Activated T-helper 1 cell treated with anti-CD3 and anti-CD28 coated beads, Interleukin-12 subunit alpha, Interleukin-12 subunit beta, Interleukin-2, Interleukin-4 antibody, amounts not matched to agents 30 ng/mL and 10 ng/mL and 1 ng/mL, durations not matched to agents 14 hours and 24 hours and 36 hours (primary cell): Measurements from ENCODE around the gene PIK3C2B. TPM values are rescaled to one million over a fixed set of nuclear protein-coding genes. Genes with fewer than 3 reads are reported as not detected.
A peak's percentile ranks its signal among the peaks of the same experiment; 100 is the strongest.

Source experiments
- DNase-seq: peaks from one replicate; pipeline ENCODE4 v3.0.0; 2021; ENCODE audit warnings: low spot score
- H3K27ac Mint-ChIP-seq: one replicate; pipeline ENCODE4 v1.8.0; 2021; ENCODE audit warnings: mild to moderate bottlenecking, mixed read lengths
- H3K27me3 Mint-ChIP-seq: one replicate; pipeline ENCODE4 v1.8.0; 2022; ENCODE audit warnings: mild to moderate bottlenecking, moderate library complexity, mixed read lengths; ENCODE audit not compliant: insufficient read depth
- H3K36me3 Mint-ChIP-seq: one replicate; pipeline ENCODE4 v1.8.0; 2021; ENCODE audit warnings: low read depth, mixed read lengths
- H3K4me1 Mint-ChIP-seq: one replicate; pipeline ENCODE4 v1.8.0; 2021; ENCODE audit warnings: low read depth, mixed read lengths
- H3K4me3 Mint-ChIP-seq: one replicate; pipeline ENCODE4 v1.8.0; 2021; ENCODE audit warnings: mild to moderate bottlenecking, moderate library complexity, mixed read lengths
- H3K9me3 Mint-ChIP-seq: one replicate; pipeline ENCODE4 v1.8.0; 2021; ENCODE audit warnings: mixed read lengths
- intact Hi-C: fragments of 100-400 bp; cut with micrococcal nuclease; formaldehyde crosslinking; loops from one replicate; pipeline ENCODE4 v1.15.1; 2024
- total RNA-seq: library from RNA; stranded (reverse); gene quantifications from 2 replicates; pipeline ENCODE4 v1.2.3, GENCODE V29; 2022

Gene PIK3C2B
- total RNA-seq, 1 donor from 2014 or later, result 24.1 TPM

DNA sequence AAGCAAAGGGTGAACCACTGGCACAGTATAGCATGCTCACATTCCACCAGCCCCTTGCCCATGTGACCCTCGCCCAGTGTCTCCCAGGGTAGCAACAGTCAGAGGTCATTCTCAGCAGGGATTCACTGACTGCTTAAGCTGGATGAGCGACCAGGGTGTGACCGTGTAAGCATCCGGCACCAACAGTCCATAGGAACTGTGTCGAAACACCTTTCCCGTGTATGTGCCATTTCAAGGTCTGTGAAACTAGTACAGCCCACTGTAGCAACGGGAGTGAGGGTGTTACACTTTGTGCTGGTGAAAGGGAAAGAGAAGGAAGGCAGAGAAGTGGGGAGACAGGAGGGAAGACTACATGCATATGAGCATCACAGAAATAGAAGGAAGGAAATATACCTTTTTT lies 10.8 kb downstream of the PIK3C2B start:
- Mint-ChIP-seq H3K4me1 (peaks cover 51% of the 10 kb centered on the region), H3K9me3 (no peaks in the 10 kb centered on the region), H3K4me3 (no peak overlapping the region), H3K27me3 (no peaks in the 10 kb centered on the region), H3K36me3 (peaks cover 11% of the 10 kb centered on the region), H3K27ac (peak overlapping the region; percentile 26)
- intact Hi-C loops, result no loop called here
- DNase-seq, result no peak

DNA sequence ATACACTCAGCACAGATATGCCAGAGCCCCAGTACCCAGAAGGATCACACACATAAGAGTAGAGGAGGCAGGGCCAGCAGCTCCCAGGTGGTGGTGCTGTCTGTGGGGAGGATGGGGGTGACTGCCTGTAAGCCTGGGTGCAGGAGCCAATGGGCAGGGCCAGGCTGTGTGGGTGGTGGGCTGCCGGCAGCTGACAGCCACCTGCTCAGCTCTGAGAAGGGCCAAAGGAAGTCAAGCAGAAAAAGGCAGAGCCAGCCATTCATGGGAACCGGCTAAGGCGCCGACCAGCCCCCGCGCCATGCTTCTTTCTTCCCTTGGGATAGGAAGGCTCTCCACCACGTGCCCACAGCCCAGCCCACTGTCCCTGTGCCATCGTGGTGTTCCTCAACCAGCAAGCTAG lies 14.1 kb downstream of the PIK3C2B start:
- no peak for DNase-seq
- H3K4me1 Mint-ChIP-seq, result peaks cover 69% of the 10 kb centered on the region
- H3K27ac Mint-ChIP-seq, result no peak overlapping the region
- H3K4me3 Mint-ChIP-seq, result no peak overlapping the region
- intact Hi-C loops, result no loop called here
- no peaks in the 10 kb centered on the region for H3K9me3 Mint-ChIP-seq
- no peaks in the 10 kb centered on the region for H3K27me3 Mint-ChIP-seq
- peaks cover 3% of the 10 kb centered on the region for H3K36me3 Mint-ChIP-seq

GRCh38 chr1:204479387-204480136 lies 15.0 kb downstream of the PIK3C2B start:
- no peak for DNase-seq
- Mint-ChIP-seq H3K27ac (no peak overlapping the region), H3K4me1 (peaks cover 73% of the 10 kb centered on the region), H3K4me3 (no peak overlapping the region), H3K27me3 (no peaks in the 10 kb centered on the region), H3K36me3 (peaks cover 5% of the 10 kb centered on the region), H3K9me3 (no peaks in the 10 kb centered on the region)
- intact Hi-C loops, result no loop called here

DNA sequence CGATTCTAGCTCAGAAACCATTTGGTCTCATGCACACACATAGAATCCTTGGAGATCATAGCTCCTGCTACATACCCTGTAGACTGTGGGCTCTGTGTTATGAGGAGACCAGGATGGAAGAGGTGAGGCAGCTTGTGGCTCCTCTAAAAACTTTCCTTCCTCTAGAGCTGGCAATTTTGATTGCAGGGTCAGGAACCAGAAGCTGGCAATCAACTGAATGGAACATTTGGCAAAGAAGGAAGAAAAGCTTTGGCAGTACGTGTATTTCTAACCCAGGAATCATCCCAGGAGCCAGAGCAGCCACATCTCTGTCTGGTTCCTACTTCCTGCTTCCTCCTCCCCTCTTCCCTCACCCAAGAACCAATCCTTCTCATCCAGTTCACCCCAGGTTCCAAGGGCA lies 15.7 kb downstream of the PIK3C2B start:
- no peak for DNase-seq
- H3K27me3 Mint-ChIP-seq, result no peaks in the 10 kb centered on the region
- peaks cover 73% of the 10 kb centered on the region for H3K4me1 Mint-ChIP-seq
- no peak overlapping the region for H3K4me3 Mint-ChIP-seq
- peaks cover 9% of the 10 kb centered on the region for H3K36me3 Mint-ChIP-seq
- H3K9me3 Mint-ChIP-seq, result no peaks in the 10 kb centered on the region
- H3K27ac Mint-ChIP-seq, result no peak overlapping the region
- intact Hi-C loops, result no loop called here

GRCh38 chr1:204478172-204478899 lies 16.3 kb downstream of the PIK3C2B start:
- Mint-ChIP-seq H3K27ac (no peak overlapping the region), H3K4me3 (no peak overlapping the region), H3K36me3 (peaks cover 8% of the 10 kb centered on the region), H3K9me3 (no peaks in the 10 kb centered on the region), H3K4me1 (peaks cover 67% of the 10 kb centered on the region), H3K27me3 (no peaks in the 10 kb centered on the region)
- no peak for DNase-seq
- intact Hi-C loops, result no loop called here

GRCh38 chr1:204477036-204477740 lies 17.4 kb downstream of the PIK3C2B start:
- H3K27ac Mint-ChIP-seq, result peak overlapping the region; percentile 31
- intact Hi-C loops, result no loop called here

GRCh38 chr1:204476563-204476962 lies 18.0 kb downstream of the PIK3C2B start:
- DNase-seq, result no peak
- Mint-ChIP-seq H3K4me3 (no peak overlapping the region), H3K27ac (no peak overlapping the region), H3K9me3 (no peaks in the 10 kb centered on the region), H3K4me1 (peaks cover 62% of the 10 kb centered on the region), H3K36me3 (peaks cover 7% of the 10 kb centered on the region), H3K27me3 (no peaks in the 10 kb centered on the region)
- intact Hi-C loops, result no loop called here

More at GRCh38 chr1:204477036-204477740, 17.4 kb downstream of the PIK3C2B start:
- no peak for DNase-seq
- no peaks in the 10 kb centered on the region for H3K9me3 Mint-ChIP-seq
- peaks cover 7% of the 10 kb centered on the region for H3K36me3 Mint-ChIP-seq
- H3K4me3 Mint-ChIP-seq, result no peak overlapping the region
- no peaks in the 10 kb centered on the region for H3K27me3 Mint-ChIP-seq
- peaks cover 62% of the 10 kb centered on the region for H3K4me1 Mint-ChIP-seq

GRCh38 chr1:204475656-204476432 lies 18.8 kb downstream of the PIK3C2B start:
- peaks cover 7% of the 10 kb centered on the region for H3K36me3 Mint-ChIP-seq

DNA sequence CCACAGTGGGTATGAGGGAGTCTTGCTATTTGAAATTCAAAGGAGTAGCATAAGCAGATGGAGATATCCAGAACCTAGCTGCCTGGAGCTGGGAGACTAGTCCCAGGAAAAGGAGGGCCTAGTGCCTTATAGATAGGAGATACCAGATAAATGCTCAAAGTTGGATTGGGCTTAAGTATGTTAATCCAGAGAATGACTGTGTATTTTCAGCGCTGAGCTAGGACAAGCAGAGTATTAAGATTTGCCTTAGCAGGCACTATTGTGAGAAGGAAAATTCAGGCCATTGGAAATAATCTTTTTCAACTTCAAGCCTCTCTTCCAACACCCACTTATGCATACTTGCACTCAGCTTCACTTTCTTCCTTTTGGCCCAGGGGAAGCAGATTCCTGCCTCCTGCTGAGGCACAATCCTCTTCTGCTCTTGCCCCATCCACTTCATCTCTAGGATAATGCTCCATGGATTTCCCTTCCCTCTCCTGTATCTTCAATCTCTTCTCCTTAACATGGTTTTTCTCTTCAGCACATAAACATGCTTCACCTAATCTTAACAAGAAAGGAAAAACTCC lies 21.1 kb downstream of the PIK3C2B start:
- no peak for DNase-seq
- Mint-ChIP-seq H3K27ac (no peak overlapping the region), H3K27me3 (no peaks in the 10 kb centered on the region), H3K4me3 (no peak overlapping the region), H3K9me3 (no peaks in the 10 kb centered on the region), H3K36me3 (peaks cover 19% of the 10 kb centered on the region), H3K4me1 (peaks cover 33% of the 10 kb centered on the region)
- intact Hi-C loops, result no loop called here

More at GRCh38 chr1:204475656-204476432, 18.8 kb downstream of the PIK3C2B start:
- Mint-ChIP-seq H3K4me3 (no peak overlapping the region), H3K4me1 (peaks cover 55% of the 10 kb centered on the region), H3K27ac (no peak overlapping the region), H3K9me3 (no peaks in the 10 kb centered on the region), H3K27me3 (no peaks in the 10 kb centered on the region)
- no peak for DNase-seq
- intact Hi-C loops, result no loop called here

- no peak overlapping the region for H3K27ac Mint-ChIP-seq
Observed at GRCh38 chr1:204472660-204473059, 21.9 kb downstream of the PIK3C2B start.

GRCh38 chr1:204471687-204472086 lies 22.9 kb downstream of the PIK3C2B start:
- H3K36me3 Mint-ChIP-seq, result peaks cover 25% of the 10 kb centered on the region
- intact Hi-C loops, result no loop called here
- H3K9me3 Mint-ChIP-seq, result no peaks in the 10 kb centered on the region
- peaks cover 15% of the 10 kb centered on the region for H3K4me1 Mint-ChIP-seq
- H3K27me3 Mint-ChIP-seq, result no peaks in the 10 kb centered on the region
- no peak for DNase-seq
- no peak overlapping the region for H3K27ac Mint-ChIP-seq
- no peak overlapping the region for H3K4me3 Mint-ChIP-seq

More at GRCh38 chr1:204472660-204473059, 21.9 kb downstream of the PIK3C2B start:
- H3K36me3 Mint-ChIP-seq, result peaks cover 20% of the 10 kb centered on the region
- H3K4me3 Mint-ChIP-seq, result no peak overlapping the region
- no peaks in the 10 kb centered on the region for H3K9me3 Mint-ChIP-seq
- H3K4me1 Mint-ChIP-seq, result peaks cover 24% of the 10 kb centered on the region
- DNase-seq, result no peak
- intact Hi-C loops, result no loop called here
- H3K27me3 Mint-ChIP-seq, result no peaks in the 10 kb centered on the region

DNA sequence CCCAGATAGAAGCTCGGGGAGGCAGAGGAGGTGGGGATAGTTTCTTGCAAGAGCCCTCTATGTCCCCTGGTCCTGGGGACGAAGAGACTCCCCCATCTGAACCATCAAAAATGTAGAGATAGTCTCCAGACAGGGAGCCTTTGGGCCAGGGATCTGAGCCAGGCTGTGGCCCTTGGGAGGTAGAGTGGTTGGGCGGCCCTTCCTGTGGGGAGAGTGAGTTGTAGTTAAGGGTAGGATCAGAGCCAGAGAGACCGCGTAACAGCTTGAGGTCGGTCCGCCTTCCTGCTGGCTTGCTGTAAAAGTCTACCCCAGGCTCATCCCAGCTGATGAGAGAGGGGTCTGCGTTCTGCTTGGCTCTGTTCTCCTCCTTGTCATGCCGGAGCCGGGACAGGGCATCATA lies 25.3 kb downstream of the PIK3C2B start:
- Mint-ChIP-seq H3K4me1 (peaks cover 15% of the 10 kb centered on the region), H3K27ac (no peak overlapping the region), H3K9me3 (no peaks in the 10 kb centered on the region), H3K4me3 (no peak overlapping the region), H3K36me3 (peaks cover 30% of the 10 kb centered on the region), H3K27me3 (no peaks in the 10 kb centered on the region)
- no peak for DNase-seq
- intact Hi-C loops, result no loop called here
